Activated CD4-positive, alpha-beta T cell treated with anti-CD3 and anti-CD28 coated beads, Interleukin-2, amount 50 U/mL, for 1 hour (primary cell): ENCODE results near the gene MIF4GD.

ENCODE experiments used
- DNase-seq: peaks from one replicate; pipeline ENCODE4 v3.0.0-alpha.2; 2020

MIF4GD gene

GRCh38 chr17:75231741-75232464 is 39.1 kb downstream of the MIF4GD start:
- no peak for DNase-seq

GRCh38 chr17:75231071-75231470 is 40.0 kb downstream of the MIF4GD start:
- DNase-seq: no peak

DNA sequence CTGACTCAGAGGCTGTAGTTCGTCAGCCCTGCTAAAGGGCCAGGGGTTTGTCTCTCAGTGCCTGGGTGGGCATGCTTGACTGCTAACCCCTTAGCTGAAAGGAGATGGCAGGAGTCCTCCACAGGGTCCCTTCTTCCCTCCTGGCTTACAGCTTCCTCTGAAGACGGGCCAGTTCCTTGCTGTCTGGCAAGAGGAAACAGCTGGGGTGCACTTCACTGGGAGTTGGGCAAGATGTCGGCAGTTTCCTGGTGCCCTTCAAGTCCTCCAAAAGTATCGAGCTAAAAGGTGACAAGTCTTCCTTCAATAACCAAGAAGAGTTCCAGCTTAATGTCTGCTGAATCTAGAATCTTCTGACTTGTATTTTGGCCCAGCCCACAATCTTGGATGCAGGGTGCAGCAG is 42.2 kb downstream of the MIF4GD start:
- no peak for DNase-seq

DNA sequence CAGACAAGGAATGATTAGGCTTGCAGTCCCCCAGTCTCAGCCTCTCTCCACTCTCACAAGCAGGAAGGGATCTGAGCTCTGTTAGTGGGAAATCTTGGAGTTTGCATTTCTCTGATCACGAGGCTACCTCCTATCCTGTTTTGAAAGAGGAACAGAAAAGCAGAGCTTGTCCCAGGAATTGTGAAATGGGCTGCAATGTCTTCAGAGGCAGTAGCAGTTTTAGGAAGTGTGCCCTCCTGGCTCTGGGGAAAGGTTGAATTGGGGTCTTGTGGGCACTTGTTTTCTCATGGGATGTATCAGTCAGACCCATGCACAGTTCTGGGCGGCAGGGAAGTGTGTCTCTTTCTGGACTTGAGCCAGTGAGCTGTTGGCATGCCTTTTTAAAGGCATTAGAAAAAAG is 42.7 kb downstream of the MIF4GD start:
- DNase-seq: no peak

GRCh38 chr17:75227729-75228128 is 43.3 kb downstream of the MIF4GD start:
- DNase-seq: no peak

- no peak for DNase-seq
Observed at GRCh38 chr17:75225016-75225415, 46.0 kb downstream of the MIF4GD start.

DNA sequence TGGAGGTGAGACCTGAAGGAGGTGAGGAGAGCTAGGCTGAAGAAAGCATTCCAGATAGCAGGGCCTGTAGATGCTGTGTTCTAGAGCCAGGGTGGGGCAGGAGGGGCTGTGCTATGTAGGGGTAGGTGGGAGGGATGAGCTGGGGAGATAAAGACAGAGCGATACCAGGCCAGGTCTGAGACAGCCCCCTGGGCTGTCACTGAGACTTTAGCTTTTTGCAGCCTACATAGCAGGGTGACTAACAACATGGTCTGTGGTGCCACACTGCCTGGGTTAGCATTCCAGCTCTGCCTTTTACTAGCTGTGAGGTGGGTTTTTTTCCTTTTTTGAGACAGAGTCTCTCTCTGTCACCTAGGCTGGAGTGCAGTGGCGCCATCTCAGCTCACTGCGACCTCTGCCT is 51.2 kb downstream of the MIF4GD start:
- no peak for DNase-seq

DNA sequence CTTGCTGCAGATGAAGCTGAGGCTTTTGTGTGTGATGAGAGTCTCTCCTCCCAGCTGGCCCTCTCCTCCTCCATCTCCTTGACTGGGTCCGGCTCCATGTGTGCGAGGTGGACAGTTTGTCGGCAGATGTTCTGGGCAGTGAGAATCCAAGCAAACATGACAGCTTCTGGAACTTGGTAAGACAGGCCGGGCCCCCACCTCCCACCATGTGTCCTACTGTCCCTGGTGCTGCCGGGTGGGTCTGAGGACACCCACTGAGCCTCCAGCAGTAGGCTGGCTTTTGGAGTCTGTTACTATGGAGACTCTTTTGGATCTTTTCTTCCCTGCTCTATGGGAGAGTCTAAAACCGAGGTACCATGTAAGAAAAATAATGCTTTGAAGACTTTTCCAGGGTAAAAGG is 52.9 kb downstream of the MIF4GD start:
- no peak for DNase-seq
